Measurements from ENCODE around the gene KANK2. TPM values are rescaled to one million over a fixed set of nuclear protein-coding genes. Genes with fewer than 3 reads are reported as not detected.
"Not testable (repeated sequence)": the region's sequence is repeated elsewhere in the genome, so short reads cannot be mapped to it uniquely, and the experiment has no call there.

The KANK2 gene
- total RNA-seq, 4 donors from 2014 or later = 41.9 to 283 (median 68.4) TPM

DNA sequence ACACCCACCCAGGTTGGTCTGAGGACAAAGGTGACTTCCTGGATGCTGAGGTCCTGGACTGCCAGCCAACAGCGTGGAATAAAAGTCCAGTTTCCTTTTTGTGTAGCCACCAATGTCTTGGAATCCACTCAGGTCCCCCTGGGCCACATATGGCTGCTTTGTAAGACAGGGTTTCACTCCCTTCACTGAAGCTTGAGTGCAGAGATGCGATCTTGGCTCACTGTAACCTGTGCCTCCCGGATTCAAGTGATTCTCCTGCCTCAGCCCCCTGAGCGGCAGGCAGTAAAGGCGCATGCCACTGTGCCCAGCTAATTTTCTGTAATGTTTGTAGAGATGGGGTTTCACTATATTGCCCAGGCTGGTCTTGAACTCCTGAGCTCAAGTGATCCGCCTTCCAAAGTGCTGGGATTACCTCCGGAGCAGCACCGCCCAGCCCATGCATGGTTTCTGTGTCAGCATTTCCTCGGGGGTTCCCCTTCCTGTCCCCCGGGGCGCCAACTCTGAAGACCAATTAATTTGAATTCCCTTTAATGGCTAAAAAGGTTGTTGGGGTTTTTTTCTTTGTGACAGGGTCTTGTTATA is 17.5 kb downstream of the KANK2 start:
- peaks cover 0 to 13% (median 5%) of the 10 kb centered on the region in 4 donors for H3K4me1 ChIP-seq
- DNase-seq = peak in 1 of 3 donors; percentile 42
- no peak overlapping the region for H3K4me3 ChIP-seq
- peaks cover 0 to 36% (median 0%) of the 10 kb centered on the region in 3 donors for H3K36me3 ChIP-seq
- no peaks in the 10 kb centered on the region for H3K27me3 ChIP-seq
- TF ChIP-seq, protein P1, sequence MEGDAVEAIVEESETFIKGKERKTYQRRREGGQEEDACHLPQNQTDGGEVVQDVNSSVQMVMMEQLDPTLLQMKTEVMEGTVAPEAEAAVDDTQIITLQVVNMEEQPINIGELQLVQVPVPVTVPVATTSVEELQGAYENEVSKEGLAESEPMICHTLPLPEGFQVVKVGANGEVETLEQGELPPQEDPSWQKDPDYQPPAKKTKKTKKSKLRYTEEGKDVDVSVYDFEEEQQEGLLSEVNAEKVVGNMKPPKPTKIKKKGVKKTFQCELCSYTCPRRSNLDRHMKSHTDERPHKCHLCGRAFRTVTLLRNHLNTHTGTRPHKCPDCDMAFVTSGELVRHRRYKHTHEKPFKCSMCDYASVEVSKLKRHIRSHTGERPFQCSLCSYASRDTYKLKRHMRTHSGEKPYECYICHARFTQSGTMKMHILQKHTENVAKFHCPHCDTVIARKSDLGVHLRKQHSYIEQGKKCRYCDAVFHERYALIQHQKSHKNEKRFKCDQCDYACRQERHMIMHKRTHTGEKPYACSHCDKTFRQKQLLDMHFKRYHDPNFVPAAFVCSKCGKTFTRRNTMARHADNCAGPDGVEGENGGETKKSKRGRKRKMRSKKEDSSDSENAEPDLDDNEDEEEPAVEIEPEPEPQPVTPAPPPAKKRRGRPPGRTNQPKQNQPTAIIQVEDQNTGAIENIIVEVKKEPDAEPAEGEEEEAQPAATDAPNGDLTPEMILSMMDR (IDR thresholded peaks at IDR 0.05) = no peak
- no peak for TF ChIP-seq POLR2A (IDR thresholded peaks at IDR 0.05)
- H3K9me3 ChIP-seq = no peaks in the 10 kb centered on the region
- peak overlapping the region; percentile 5 to 60 (median 32) for H3K27ac ChIP-seq

DNA sequence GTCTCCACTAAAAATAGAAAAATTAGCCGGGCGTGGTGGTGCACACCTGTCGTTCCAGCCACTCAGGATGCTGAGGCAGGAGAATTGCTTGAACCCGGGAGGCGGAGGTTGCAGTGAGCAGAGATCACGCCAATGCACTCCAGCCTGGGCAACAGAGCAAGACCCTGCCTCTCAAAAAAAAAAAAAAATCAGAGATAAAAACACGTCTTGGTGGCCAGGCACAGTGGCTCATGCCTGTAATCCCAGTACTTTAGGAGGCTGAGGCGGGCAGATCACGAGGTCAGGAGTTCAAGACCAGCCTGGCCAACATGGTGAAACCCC is 18.2 kb downstream of the KANK2 start:
- H3K27ac ChIP-seq = peak overlapping the region in 1 of 4 donors; percentile 39
- H3K4me1 ChIP-seq = peaks cover 0 to 13% (median 5%) of the 10 kb centered on the region in 4 donors
- not testable (repeated sequence) for H3K9me3 ChIP-seq, H3K4me3 ChIP-seq, DNase-seq, H3K27me3 ChIP-seq
- peaks cover 0 to 42% (median 0%) of the 10 kb centered on the region in 3 donors for H3K36me3 ChIP-seq

DNA sequence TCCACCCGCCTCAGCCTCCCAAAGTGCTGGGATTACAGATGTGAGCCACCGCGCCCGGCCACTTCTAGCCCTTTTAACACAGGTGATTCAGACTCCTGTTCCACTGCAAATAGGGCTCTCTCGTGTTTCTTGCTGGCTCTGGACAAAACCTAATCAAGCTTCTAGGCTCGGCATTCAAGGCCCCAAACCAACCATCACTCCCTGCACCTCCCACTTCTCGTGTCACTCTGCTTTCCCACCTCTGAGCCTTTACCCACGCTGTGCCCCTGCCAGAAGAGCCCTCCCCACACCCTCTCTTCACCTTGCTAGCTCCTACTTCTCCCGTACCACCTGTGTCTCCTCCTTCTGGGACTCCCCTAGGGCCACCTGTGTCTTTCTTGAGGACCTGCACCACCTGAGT is 19.8 kb downstream of the KANK2 start:
- H3K36me3 ChIP-seq = peaks cover 0 to 56% (median 0%) of the 10 kb centered on the region in 3 donors
- H3K4me3 ChIP-seq = no peak overlapping the region
- H3K9me3 ChIP-seq = no peaks in the 10 kb centered on the region
- no peaks in the 10 kb centered on the region for H3K27me3 ChIP-seq
- no peak for TF ChIP-seq POLR2A (IDR thresholded peaks at IDR 0.05)
- no peak overlapping the region for H3K27ac ChIP-seq
- H3K4me1 ChIP-seq = peaks cover 0 to 13% (median 5%) of the 10 kb centered on the region in 4 donors
- DNase-seq = no peak

DNA sequence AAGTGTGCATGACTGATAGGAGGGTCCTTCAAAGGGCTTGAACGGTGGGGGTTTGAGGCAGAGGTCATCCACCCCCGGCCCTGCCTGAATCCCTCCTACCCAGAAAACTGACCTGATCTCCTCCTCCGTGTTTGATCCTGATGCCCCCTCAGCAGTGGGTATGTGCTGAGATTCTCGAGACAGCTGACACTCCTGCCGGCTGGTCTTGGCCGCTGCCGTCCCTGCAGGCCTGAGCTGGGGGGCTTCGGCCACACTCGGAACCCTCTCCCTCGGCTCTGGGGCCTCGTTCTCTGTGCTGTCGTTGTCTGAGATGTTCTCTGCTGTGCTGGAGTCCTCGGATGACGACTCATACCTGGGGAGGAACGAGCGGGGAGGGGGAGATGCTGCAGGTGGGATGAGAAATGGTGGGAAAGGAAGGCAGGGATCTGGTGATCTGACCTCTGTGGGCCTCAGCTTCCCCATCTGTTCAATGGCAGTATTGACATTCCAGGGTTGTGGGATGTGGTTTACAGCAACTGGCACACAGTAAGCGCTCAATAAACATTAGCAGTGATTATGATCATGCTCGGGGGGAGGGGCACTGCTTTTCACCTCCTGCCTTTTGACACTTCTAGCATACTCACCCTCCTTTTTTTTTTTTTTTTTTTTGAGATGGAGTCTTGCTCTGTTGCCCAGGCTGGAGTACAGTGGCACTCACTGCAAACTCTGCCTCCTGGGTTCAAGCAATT is 20.7 kb downstream of the KANK2 start:
- Histone ChIP-seq H3K27me3 (no peaks in the 10 kb centered on the region), H3K4me1 (peaks cover 0 to 13% (median 5%) of the 10 kb centered on the region in 4 donors), H3K9me3 (no peaks in the 10 kb centered on the region), H3K27ac (no peak overlapping the region), H3K4me3 (no peak overlapping the region), H3K36me3 (peaks cover 0 to 60% (median 0%) of the 10 kb centered on the region in 3 donors)
- TF ChIP-seq, protein P1 (IDR thresholded peaks at IDR 0.05) = no peak
- TF ChIP-seq POLR2A (IDR thresholded peaks at IDR 0.05) = no peak
- no peak for DNase-seq

DNA sequence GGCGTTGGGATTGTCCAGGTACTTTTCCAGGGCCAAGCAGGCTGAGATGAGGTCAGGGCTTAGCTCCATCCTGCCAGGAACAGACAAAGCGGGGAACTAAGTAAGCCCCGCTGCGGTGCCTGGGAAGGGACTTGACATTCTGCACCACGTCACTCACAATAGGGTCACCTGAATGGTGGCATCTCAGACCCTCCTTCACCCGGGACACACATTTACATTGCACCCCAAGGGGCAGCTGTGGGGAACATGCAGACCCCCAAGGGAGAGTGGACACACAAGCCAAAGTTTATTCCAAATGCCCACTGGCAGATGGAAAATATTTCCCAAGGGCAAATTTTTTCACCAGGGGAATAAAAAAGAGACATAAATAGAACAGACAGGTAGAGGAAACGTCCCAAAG is 21.4 kb downstream of the KANK2 start:
- no peak for DNase-seq
- TF ChIP-seq, protein P1 (IDR thresholded peaks at IDR 0.05) = no peak
- no peak for TF ChIP-seq POLR2A (IDR thresholded peaks at IDR 0.05)
- Histone ChIP-seq H3K9me3 (no peaks in the 10 kb centered on the region), H3K4me3 (no peak overlapping the region), H3K27ac (no peak overlapping the region), H3K36me3 (peaks cover 0 to 64% (median 0%) of the 10 kb centered on the region in 3 donors), H3K27me3 (no peaks in the 10 kb centered on the region), H3K4me1 (peaks cover 0 to 13% (median 5%) of the 10 kb centered on the region in 4 donors)

DNA sequence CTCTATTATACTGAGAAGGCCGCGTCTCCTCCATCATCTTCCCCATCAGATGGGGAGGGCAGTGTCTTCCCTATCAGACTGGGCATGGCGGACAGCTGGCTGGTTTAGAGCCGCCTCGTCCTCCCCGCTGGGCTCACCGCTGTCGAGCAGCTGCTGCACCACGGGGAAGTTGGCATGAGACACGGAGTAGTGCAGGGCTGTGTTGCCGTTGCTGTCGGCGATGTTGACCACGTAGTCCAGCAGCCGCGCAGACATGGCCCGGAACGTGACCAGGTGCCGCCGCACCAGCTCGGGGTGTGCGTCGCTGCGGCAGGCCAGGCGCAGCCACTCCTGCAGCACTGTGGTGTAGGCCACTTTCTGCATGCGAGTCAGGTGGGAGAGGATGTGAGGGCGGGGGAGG is 23.0 kb downstream of the KANK2 start:
- no peak overlapping the region for H3K4me3 ChIP-seq
- H3K4me1 ChIP-seq = peaks cover 0 to 3% (median 0%) of the 10 kb centered on the region in 4 donors
- H3K36me3 ChIP-seq = peaks cover 0 to 79% (median 0%) of the 10 kb centered on the region in 3 donors
- H3K27ac ChIP-seq = no peak overlapping the region
- H3K9me3 ChIP-seq = no peaks in the 10 kb centered on the region
- TF ChIP-seq POLR2A (IDR thresholded peaks at IDR 0.05) = no peak
- TF ChIP-seq, protein P1 (IDR thresholded peaks at IDR 0.05) = no peak
- no peak for DNase-seq
- H3K27me3 ChIP-seq = no peaks in the 10 kb centered on the region

Data from Peyer's patch (tissue), 4 donors.